Measurements from ENCODE around the gene CSF1. TPM values are rescaled to one million over a fixed set of nuclear protein-coding genes. Genes with fewer than 3 reads are reported as not detected.
A peak's percentile ranks its signal among the peaks of the same experiment; 100 is the strongest.

CSF1 gene
- total and polyA plus RNA-seq, 2 experiments from 2014 or later, result 1.4 to 3.5 TPM

- Mint-ChIP-seq H3K9me3 (no peaks in the 10 kb centered on the region), H3K27ac (no peak overlapping the region), H3K4me3 (no peak overlapping the region), H3K36me3 (ENCODE audit: low read depth) (peaks cover 13% of the 10 kb centered on the region), H3K27me3 (ENCODE audit: insufficient read depth, low read depth, poor library complexity) (peaks cover 6% of the 10 kb centered on the region), H3K4me1 (peaks cover 2% of the 10 kb centered on the region; the same call in 1 of the 3 replicates)
- DNase-seq (ENCODE audit: low spot score), result no peak
- Histone ChIP-seq H3K27ac (ENCODE audit: low read depth) (no peak overlapping the region), H3K4me1 (ENCODE audit: insufficient read depth) (no peaks in the 10 kb centered on the region), H3K9me2 (ENCODE audit: insufficient read depth) (no peaks in the 10 kb centered on the region), H4K20me1 (replicated peaks; ENCODE audit: insufficient read depth) (no peaks in the 10 kb centered on the region), H3F3A (replicated peaks; ENCODE audit: low read depth) (no peaks in the 10 kb centered on the region), H3K4me3 (no peak overlapping the region), H3K4me2 (no peak overlapping the region), H3K79me2 (replicated peaks; ENCODE audit: insufficient read depth) (no peaks in the 10 kb centered on the region), H3K27me3 (ENCODE audit: insufficient read depth) (no peaks in the 10 kb centered on the region), H3K36me3 (ENCODE audit: insufficient read depth) (no peaks in the 10 kb centered on the region), H2AFZ (no peak overlapping the region)
- no peak for ATAC-seq
- TF ChIP-seq NANOG (IDR thresholded peaks at IDR 0.05; ENCODE audit: borderline replicate concordance) (no peak), EZH2phosphoT487 (IDR thresholded peaks at IDR 0.05; ENCODE audit: unreplicated experiment) (no peak), EZH2 (IDR thresholded peaks at IDR 0.05; ENCODE audit: low read depth, unreplicated experiment) (no peak)
Measured at GRCh38 chr1:109922326-109922725, 11.7 kb downstream of the CSF1 start.

- H3K36me3 ChIP-seq (ENCODE audit: insufficient read depth), result no peaks in the 10 kb centered on the region
- DNase-seq (ENCODE audit: low spot score) (peak; percentile 83), ATAC-seq (peak; percentile 97)
- H3K4me3 Mint-ChIP-seq, result peak overlapping the region; percentile 64
- 0 out of 2 replicates have a peak overlapping the region, but pooled peaks have one; percentile 63 for H2AFZ ChIP-seq
- no peak overlapping the region for H3K27ac ChIP-seq (ENCODE audit: low read depth)
- H3K4me3 ChIP-seq, result no peak overlapping the region
- TF ChIP-seq CTCF (conservative IDR thresholded peaks at IDR 0.05; ENCODE audit: low read depth in 2 of 2), result peak; percentile 76 to 87
- TF ChIP-seq ZNF114 (CRISPR knock-in tag; IDR thresholded peaks at IDR 0.05), result no peak
- no peaks in the 10 kb centered on the region for H3F3A ChIP-seq (replicated peaks; ENCODE audit: low read depth)
- no peaks in the 10 kb centered on the region for H3K9me2 ChIP-seq (ENCODE audit: insufficient read depth)
- no peak overlapping the region for H3K27ac Mint-ChIP-seq
- no peaks in the 10 kb centered on the region for H3K79me2 ChIP-seq (replicated peaks; ENCODE audit: insufficient read depth)
- no peaks in the 10 kb centered on the region for H4K20me1 ChIP-seq (replicated peaks; ENCODE audit: insufficient read depth)
- no peaks in the 10 kb centered on the region for H3K4me1 ChIP-seq (ENCODE audit: insufficient read depth)
- peaks cover 2% of the 10 kb centered on the region; the same call in 1 of the 3 replicates for H3K4me1 Mint-ChIP-seq
- H3K4me2 ChIP-seq, result no peak overlapping the region
- H3K9me3 Mint-ChIP-seq, result no peaks in the 10 kb centered on the region
- H3K27me3 ChIP-seq (ENCODE audit: insufficient read depth), result no peaks in the 10 kb centered on the region
- peaks cover 6% of the 10 kb centered on the region for H3K27me3 Mint-ChIP-seq (ENCODE audit: insufficient read depth, low read depth, poor library complexity)
- H3K36me3 Mint-ChIP-seq (ENCODE audit: low read depth), result peaks cover 5% of the 10 kb centered on the region; the same call in 1 of the 3 replicates
Measured at GRCh38 chr1:109923131-109923945, 12.7 kb downstream of the CSF1 start.

GRCh38 chr1:109923946-109924275 lies 13.3 kb downstream of the CSF1 start:
- Histone ChIP-seq H3K9me2 (ENCODE audit: insufficient read depth) (no peaks in the 10 kb centered on the region), H3K4me2 (no peak overlapping the region), H4K20me1 (replicated peaks; ENCODE audit: insufficient read depth) (no peaks in the 10 kb centered on the region), H3K4me3 (no peak overlapping the region), H3K27ac (ENCODE audit: low read depth) (no peak overlapping the region), H2AFZ (0 out of 2 replicates have a peak overlapping the region, but pooled peaks have one; percentile 63), H3K27me3 (ENCODE audit: insufficient read depth) (no peaks in the 10 kb centered on the region), H3K36me3 (ENCODE audit: insufficient read depth) (no peaks in the 10 kb centered on the region), H3F3A (replicated peaks; ENCODE audit: low read depth) (no peaks in the 10 kb centered on the region), H3K4me1 (ENCODE audit: insufficient read depth) (no peaks in the 10 kb centered on the region), H3K79me2 (replicated peaks; ENCODE audit: insufficient read depth) (no peaks in the 10 kb centered on the region)
- Mint-ChIP-seq H3K9me3 (no peaks in the 10 kb centered on the region), H3K27me3 (ENCODE audit: insufficient read depth, low read depth, poor library complexity) (peaks cover 11% of the 10 kb centered on the region), H3K27ac (no peak overlapping the region), H3K36me3 (ENCODE audit: low read depth) (peaks cover 3% of the 10 kb centered on the region; the same call in 1 of the 3 replicates), H3K4me1 (peaks cover 2% of the 10 kb centered on the region; the same call in 1 of the 3 replicates), H3K4me3 (peak overlapping the region; percentile 64; the same call in 2 of the 3 replicates)
- DNase-seq (ENCODE audit: low spot score) (no peak), ATAC-seq (peak; percentile 10; the same call in 1 of the 3 replicates)
- no peak for TF ChIP-seq REST (IDR thresholded peaks at IDR 0.05; ENCODE audit: unreplicated experiment)
- no peak for TF ChIP-seq ZNF114 (CRISPR knock-in tag; IDR thresholded peaks at IDR 0.05)
- TF ChIP-seq POLR2AphosphoS5 (IDR thresholded peaks at IDR 0.05; ENCODE audit: low read depth), result no peak
- no peak for TF ChIP-seq CTCF (conservative IDR thresholded peaks at IDR 0.05; ENCODE audit: low read depth in 2 of 2)
- no peak for TF ChIP-seq STAT1 (IDR thresholded peaks at IDR 0.05; ENCODE audit: unreplicated experiment)
- TF ChIP-seq JUNB (IDR thresholded peaks at IDR 0.05; ENCODE audit: unreplicated experiment), result no peak

Data from GM23338 (cell line).